HL-60 (cell line): ENCODE results near the gene LOXL1.

ENCODE experiments used
- DNase-seq, 2 experiments: peaks; one replicate each; pipeline ENCODE4 v3.0.0-alpha.2; 2010 to 2020; ENCODE audit warnings: low read depth in 1 of 2, low spot score in 1 of 2
- H3K27ac ChIP-seq: fragments of 250-450 bp; sonication (Bioruptor Pico); replicated peaks from 2 replicates; pipeline ENCODE4 v1.5.1; 2020; ENCODE audit warnings: mild to moderate bottlenecking, moderate library complexity
- H3K27me3 ChIP-seq: fragments of 250-450 bp; sonication (Bioruptor Pico); 2 replicates; pipeline ENCODE4 v1.5.1; 2021; ENCODE audit warnings: mild to moderate bottlenecking, moderate library complexity; ENCODE audit not compliant: insufficient read depth, poor library complexity, severe bottlenecking
- H3K4me3 ChIP-seq: replicated peaks from 2 replicates; pipeline ENCODE4 v1.5.1; 2011; ENCODE audit warnings: mild to moderate bottlenecking, control low read depth, low read length; ENCODE audit not compliant: insufficient read depth
- CTCF ChIP-seq: IDR thresholded peaks from one replicate; pipeline ENCODE4 v1.5.1; 2011; ENCODE audit warnings: low read length, control low read depth, inconsistent platforms; ENCODE audit not compliant: insufficient read depth
- GABPA ChIP-seq: IDR thresholded peaks from 2 replicates; pipeline ENCODE4 v1.6.1; 2012; ENCODE audit warnings: low read depth
- POLR2AphosphoS5 ChIP-seq: IDR thresholded peaks from 2 replicates; pipeline ENCODE4 v1.6.1; 2012; ENCODE audit warnings: low read depth
- SPI1 ChIP-seq: IDR thresholded peaks from 2 replicates; pipeline ENCODE4 v1.6.1; 2012; ENCODE audit warnings: low read depth, mild to moderate bottlenecking, borderline replicate concordance
- TF ChIP-seq, protein P1 (sequence below): IDR thresholded peaks from 2 replicates; pipeline ENCODE4 v1.6.1; 2012; ENCODE audit warnings: low read depth; ENCODE audit not compliant: insufficient replicate concordance

The LOXL1 gene

GRCh38 chr15:73882761-73883419 is 43.4 kb upstream of the LOXL1 start:
- Histone ChIP-seq H3K4me3 (no peak overlapping the region), H3K27ac (no peak overlapping the region), H3K27me3 (peaks cover 6% of the 10 kb centered on the region)
- DNase-seq = no peak
- TF ChIP-seq, protein P1, sequence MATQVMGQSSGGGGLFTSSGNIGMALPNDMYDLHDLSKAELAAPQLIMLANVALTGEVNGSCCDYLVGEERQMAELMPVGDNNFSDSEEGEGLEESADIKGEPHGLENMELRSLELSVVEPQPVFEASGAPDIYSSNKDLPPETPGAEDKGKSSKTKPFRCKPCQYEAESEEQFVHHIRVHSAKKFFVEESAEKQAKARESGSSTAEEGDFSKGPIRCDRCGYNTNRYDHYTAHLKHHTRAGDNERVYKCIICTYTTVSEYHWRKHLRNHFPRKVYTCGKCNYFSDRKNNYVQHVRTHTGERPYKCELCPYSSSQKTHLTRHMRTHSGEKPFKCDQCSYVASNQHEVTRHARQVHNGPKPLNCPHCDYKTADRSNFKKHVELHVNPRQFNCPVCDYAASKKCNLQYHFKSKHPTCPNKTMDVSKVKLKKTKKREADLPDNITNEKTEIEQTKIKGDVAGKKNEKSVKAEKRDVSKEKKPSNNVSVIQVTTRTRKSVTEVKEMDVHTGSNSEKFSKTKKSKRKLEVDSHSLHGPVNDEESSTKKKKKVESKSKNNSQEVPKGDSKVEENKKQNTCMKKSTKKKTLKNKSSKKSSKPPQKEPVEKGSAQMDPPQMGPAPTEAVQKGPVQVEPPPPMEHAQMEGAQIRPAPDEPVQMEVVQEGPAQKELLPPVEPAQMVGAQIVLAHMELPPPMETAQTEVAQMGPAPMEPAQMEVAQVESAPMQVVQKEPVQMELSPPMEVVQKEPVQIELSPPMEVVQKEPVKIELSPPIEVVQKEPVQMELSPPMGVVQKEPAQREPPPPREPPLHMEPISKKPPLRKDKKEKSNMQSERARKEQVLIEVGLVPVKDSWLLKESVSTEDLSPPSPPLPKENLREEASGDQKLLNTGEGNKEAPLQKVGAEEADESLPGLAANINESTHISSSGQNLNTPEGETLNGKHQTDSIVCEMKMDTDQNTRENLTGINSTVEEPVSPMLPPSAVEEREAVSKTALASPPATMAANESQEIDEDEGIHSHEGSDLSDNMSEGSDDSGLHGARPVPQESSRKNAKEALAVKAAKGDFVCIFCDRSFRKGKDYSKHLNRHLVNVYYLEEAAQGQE = no peak
- TF ChIP-seq SPI1 (no peak), POLR2AphosphoS5 (no peak), CTCF (no peak), GABPA (no peak)

GRCh38 chr15:73884159-73884558 is 42.1 kb upstream of the LOXL1 start:
- peaks cover 6% of the 10 kb centered on the region for H3K27me3 ChIP-seq
- no peak overlapping the region for H3K27ac ChIP-seq
- no peak for DNase-seq
- no peak overlapping the region for H3K4me3 ChIP-seq
- TF ChIP-seq CTCF (no peak), SPI1 (no peak), POLR2AphosphoS5 (no peak), GABPA (no peak)
- TF ChIP-seq, protein P1 = no peak

- TF ChIP-seq CTCF (no peak), SPI1 (no peak), POLR2AphosphoS5 (no peak), GABPA (no peak)
- TF ChIP-seq, protein P1 = no peak
- Histone ChIP-seq H3K4me3 (no peak overlapping the region), H3K27ac (no peak overlapping the region), H3K27me3 (peaks cover 2% of the 10 kb centered on the region)
- no peak for DNase-seq
These were observed 40.1 kb upstream of the LOXL1 start for GRCh38 chr15:73885954-73886700.
